ENCODE results near the gene NOL4.

NOL4 gene

DNA sequence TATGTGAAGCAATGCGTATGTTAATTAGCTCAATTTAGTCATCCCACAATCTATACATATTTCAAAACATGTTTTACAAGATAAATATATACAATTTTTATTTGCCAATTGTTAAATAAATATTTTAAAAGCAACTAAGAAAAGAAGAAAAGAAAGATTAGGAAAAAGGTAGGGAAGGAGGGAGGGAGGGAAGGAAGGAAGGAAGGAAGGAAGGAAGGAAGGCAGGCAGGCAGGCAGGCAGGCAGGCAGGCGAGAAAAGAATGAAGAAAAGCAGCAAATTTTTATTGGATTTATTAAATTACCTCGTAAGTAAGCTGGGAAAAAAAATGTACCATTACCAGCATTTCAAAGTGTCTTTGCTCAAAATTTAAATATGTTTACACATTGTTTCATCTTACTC, 30.5 kb downstream of the NOL4 start:
- no peak for DNase-seq

DNA sequence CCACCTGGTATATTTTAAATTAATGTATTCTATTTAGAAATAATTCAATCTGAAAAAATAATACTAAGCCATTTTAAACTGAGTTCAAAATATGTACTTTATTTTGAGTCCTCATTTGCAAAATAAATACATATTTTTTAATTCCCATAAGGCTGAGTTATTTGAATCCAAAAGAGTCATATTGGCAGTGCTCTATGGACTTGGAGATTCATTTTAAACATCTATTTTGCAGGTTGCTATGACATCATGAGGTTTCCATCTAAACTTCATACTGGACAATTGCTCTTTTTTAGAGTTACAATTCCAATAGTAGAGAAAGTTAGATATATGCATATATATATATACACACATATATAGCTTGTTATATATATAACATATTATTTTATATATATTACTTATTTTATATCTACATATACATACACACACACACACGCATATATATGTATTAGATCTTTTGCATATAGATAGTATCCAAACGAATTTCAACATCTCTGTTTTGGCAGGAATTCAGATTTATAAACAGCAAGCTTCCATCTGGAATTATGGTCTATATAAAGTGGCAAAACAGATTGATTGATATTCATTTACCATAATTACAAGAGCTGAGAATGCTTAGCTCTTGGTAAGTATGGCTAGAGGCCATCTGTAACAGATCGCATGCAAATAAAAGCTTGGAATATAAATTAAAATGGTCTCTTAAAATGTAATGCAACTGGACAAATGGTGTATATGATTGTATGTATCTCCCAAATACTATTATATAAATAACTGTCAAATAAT, 34.9 kb downstream of the NOL4 start:
- DNase-seq, result no peak

All from CD4-positive, alpha-beta T cell treated with Interleukin-17A for 4 hours (primary cell).